Measurements from ENCODE around the gene PALMD.

The PALMD gene

DNA sequence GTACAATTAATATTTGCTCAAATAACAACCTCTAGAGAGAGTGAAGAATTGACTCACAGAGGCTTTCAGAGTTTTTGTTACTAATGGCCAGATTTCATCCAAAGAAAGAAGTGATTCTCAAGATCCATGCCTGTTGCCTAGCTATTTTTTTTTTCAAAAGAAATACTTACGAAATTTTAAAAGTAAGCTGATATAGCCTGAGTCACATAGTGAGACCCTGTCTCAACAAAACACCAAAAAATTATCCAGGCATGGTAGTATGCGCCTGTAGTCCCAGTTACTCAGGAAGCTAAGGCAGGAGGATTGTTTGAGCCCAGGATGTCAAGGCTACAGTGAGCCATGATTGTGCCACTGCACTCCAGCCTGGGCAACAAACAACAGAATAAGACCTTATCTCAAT lies 14.6 kb downstream of the PALMD start:
- DNase-seq (ENCODE audit: low spot score), result no peak

GRCh38 chr1:99661780-99662179 lies 15.9 kb downstream of the PALMD start:
- no peak for DNase-seq (ENCODE audit: low spot score)

- no peak for DNase-seq (ENCODE audit: low spot score)
Observed at GRCh38 chr1:99662539-99663080, 16.7 kb downstream of the PALMD start.

DNA sequence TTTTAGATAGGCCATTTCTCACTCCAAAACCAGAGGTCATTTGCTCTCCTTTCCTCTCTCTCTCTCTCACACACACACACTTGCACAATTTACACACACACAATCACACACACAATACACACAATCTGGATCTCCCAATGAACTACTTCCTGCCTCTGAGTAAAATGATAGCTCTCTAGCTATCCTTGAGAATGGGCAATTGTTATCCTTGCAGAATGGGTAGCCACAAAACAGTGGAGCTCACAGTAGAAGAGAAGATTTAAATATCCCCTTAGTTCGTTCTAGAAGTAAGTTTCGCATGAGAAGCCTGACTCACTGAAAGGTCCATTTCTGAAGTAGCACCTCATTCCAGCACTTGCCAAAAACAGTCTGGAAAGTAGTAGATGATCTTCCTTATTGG lies 17.6 kb downstream of the PALMD start:
- no peak for DNase-seq (ENCODE audit: low spot score)

- DNase-seq (ENCODE audit: low spot score), result no peak
Observed at GRCh38 chr1:99665212-99665611, 19.3 kb downstream of the PALMD start.

DNA sequence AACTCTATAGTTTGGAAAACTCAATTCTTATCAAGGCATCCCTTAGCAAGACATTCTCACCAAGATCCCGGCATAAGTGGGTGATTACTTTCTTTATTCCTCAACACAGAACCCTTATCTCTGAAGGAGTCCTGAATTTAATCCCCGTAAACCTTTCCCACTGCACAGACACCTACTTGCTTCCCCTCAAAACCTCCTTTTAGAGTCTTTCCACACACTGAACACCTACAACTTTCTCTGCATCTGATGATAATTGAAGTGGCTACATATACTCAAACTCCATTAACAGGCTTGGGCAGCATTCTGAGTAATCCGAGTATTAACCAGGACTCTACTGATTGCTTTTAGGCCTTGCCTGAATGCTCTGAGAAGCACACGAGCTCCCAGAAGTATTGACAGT lies 23.5 kb downstream of the PALMD start:
- DNase-seq (ENCODE audit: low spot score), result no peak

GRCh38 chr1:99669821-99670220 lies 23.9 kb downstream of the PALMD start:
- DNase-seq (ENCODE audit: low spot score), result no peak

DNA sequence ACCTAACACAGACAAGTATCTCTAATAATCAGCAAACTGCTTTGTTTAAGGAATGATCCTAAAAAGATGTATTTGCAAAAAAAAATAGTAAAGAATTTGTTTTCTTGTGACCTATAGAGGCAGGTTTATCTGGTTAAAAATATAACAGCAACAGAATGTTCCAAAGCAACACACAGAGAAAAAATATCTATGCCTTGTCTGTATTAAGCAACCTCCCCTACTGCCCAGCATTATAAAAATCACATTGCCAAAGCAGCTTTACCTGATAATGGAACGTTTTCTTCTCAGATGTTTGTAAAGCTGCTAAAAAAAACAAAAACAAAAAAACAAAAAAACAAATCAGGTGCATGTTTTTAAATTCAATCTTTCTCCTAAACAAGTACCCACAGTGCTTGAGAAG lies 24.7 kb downstream of the PALMD start:
- no peak for DNase-seq (ENCODE audit: low spot score)

- no peak for DNase-seq (ENCODE audit: low spot score)
Observed at GRCh38 chr1:99672038-99672437, 26.1 kb downstream of the PALMD start.

GRCh38 chr1:99672530-99673213 lies 26.8 kb downstream of the PALMD start:
- no peak for DNase-seq (ENCODE audit: low spot score)

GRCh38 chr1:99673315-99673714 lies 27.4 kb downstream of the PALMD start:
- no peak for DNase-seq (ENCODE audit: low spot score)

DNA sequence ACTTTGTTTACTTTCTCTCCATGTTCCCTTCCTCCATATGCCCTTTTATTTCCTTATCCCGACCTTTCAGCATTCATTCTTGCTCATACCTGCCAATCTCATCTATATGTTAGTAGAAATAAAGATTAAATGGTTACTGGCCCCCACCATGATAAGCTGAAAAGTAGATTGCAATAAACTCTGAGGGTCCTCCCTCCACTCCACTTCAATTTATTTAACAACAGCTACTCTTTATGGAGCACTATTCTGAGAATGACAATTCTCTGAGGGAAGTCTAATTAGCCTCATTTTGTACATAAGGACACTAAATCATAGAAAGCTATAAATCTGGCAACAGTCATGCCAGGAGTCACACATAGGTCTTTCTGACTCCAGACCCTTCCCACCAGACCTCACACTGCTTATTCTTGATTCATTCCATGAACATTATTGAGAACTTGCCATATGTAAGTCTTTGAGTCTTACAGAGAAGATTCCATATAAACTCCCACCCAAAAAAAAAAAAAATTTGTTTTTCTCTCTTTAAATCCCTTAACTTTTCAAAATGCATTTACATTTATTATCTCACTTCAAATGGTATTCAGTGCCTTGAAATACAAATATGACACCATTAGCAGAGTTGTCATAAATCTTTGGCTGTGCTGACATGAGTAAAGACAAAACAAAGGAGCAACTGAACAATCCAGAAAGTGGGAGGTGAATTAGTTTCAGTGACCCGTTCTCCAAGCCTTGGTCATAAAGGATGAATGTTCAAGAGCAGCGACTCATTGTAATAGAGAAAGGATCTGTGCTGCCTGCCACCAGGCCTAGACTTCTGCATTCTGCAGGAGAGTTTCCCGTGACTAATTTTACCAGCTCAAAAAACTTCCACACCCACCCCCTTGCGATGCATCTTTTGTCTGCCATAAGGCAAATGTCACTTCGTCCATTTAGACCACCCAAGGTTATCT lies 28.5 kb downstream of the PALMD start:
- DNase-seq (ENCODE audit: low spot score), result no peak

DNA sequence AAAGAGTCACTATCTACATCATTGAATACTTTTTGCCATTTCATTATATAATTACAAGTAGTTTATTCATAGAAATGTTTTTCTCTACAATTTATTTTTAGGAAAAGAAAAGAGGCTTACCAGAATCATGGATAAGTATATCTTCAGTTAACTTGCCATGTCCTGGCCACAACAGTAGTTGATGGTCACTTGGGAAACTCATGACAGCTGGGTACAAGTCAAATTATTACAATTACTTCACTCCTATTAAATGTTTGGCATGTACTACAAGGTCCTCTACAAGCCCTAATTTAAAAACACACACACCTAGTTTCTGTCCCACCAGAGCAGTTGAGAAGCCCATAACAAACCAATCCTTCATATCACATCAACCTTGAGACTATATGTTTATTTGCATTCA lies 29.4 kb downstream of the PALMD start:
- DNase-seq (ENCODE audit: low spot score), result no peak

GRCh38 chr1:99675994-99676393 lies 30.1 kb downstream of the PALMD start:
- no peak for DNase-seq (ENCODE audit: low spot score)

DNA sequence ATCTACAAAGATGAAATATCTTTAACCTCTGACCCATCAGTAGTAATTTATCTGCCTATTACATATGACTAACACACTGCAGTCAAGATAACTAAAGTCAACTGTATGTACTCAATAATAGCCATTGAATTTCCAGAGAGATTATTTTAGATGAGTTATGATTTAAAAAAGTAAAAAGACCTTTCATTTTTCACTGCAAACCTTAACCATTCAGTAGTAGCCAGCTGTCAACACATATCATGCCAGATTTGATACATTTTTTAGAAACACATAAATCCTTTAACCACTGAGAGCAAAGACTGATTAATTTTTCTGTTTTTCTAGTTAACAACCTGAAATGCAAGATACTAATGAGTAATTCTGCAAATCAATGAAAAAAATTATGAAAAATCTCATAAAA lies 31.0 kb downstream of the PALMD start:
- no peak for DNase-seq (ENCODE audit: low spot score)

DNA sequence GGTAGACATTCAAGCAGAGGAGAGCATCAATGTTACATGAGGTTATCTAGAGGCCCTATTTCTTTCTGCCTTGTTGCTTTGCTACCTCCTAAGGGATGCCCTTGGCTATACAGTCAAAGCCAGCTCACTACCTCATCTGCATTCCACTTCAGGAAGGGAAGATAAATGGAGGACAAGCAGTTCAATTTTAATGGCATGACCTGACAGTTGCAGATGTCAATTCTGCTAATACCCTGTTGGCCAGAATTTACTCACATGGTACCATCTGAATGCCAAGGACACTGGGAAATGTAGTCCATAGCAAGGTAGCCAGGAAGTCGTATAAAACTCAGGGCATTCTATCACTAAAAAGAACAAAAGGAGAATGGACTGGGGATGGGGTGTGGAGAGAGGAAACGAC lies 31.5 kb downstream of the PALMD start:
- DNase-seq (ENCODE audit: low spot score), result no peak

DNA sequence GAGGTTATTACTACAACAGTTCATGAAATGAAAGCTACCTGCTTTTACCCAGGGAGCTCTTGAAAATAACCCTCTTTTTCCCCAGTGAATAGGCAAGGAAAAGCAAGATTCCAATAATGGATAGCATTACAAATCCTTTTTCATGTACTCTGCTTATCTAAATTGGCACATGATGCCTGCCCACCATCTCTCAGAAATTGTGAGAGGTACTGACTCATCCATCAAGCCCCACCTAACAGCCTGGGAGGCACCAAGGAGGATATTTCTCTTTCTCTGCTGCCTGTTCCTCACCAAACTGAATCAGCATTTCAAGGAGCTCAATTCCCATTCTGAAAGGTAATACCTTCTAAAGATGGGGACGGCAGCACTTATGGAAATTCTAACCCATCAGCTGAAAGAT lies 34.4 kb downstream of the PALMD start:
- DNase-seq (ENCODE audit: low spot score), result no peak

- no peak for DNase-seq (ENCODE audit: low spot score)
Observed at GRCh38 chr1:99681583-99681982, 35.7 kb downstream of the PALMD start.

GRCh38 chr1:99682291-99682751 lies 36.4 kb downstream of the PALMD start:
- no peak for DNase-seq (ENCODE audit: low spot score)

DNA sequence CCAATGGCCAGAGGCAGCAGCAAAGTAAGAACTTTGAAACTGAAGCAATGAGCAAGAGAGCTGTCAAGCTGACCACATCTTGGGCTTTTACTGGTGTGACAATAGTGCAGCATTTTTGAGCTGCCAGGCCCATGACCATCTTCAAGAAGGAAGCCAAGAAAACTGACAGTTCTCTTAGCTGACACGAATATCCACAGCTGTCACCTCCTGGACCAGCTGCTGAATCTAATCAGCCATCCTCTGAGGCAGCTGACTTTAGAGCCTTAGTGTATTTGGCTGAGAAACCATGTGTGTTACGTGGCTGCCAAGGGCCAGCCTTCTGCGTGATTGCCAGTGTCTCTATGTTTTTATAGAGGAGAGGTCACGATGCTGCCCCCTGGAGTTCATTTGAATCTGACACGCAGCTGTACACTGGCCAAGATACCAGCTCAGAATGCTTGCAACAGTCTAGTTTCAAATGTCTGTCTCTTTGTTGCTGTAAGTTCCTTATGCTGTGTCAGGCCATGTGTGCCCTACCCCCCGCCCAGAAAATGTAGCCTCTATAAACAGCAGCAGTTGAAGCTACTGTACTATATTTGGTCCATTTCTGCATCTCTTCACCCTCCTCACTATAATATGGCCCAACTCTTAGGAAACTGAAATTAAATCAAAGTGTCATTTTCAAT lies 39.7 kb downstream of the PALMD start:
- DNase-seq (ENCODE audit: low spot score), result peak; percentile 47

DNA sequence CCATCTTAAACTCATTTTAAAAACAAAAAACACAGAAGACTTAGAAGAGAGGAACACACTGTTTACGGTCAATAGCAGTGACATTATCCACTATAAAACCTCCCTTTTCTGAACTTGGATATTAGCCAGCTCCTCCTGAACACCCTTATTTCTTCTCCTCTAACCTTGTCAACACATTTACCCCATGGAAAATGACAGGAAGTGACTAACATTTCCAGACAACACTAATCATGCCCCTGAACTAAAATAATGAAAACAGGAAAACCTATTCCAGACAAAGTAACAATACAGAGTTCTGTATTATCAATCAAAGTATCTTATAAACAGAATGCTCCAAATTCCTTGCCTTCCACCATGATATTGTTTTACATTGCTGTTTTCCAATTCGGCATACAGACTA lies 45.3 kb downstream of the PALMD start:
- DNase-seq (ENCODE audit: low spot score), result no peak

- DNase-seq (ENCODE audit: low spot score), result no peak
Observed at GRCh38 chr1:99696616-99697015, 50.7 kb downstream of the PALMD start.

- no peak for DNase-seq (ENCODE audit: low spot score)
Observed at GRCh38 chr1:99697580-99697979, 51.7 kb downstream of the PALMD start.
